GM13976 (cell line): ENCODE data around the gene PHTF1.
"Not testable (repeated sequence)": the region's sequence is repeated elsewhere in the genome, so short reads cannot be mapped to it uniquely, and the experiment has no call there.

Experiments used
- DNase-seq: peaks from one replicate; pipeline ENCODE4 v3.0.0; 2012; ENCODE audit warnings: low spot score
- CTCF ChIP-seq: IDR thresholded peaks from 2 replicates; pipeline ENCODE4 v1.5.1; 2012; ENCODE audit warnings: borderline replicate concordance, mild to moderate bottlenecking; ENCODE audit not compliant: insufficient read depth; ENCODE audit errors: extremely low read depth, missing control alignments, control extremely low read depth
- in situ Hi-C: fragments of 300-500 bp; cut with MboI; formaldehyde crosslinking; loops from one replicate; pipeline ENCODE4 v1.12.0; 2022; ENCODE audit warnings: low sequenced_read_pairs, mixed read lengths, inconsistent platforms; ENCODE audit not compliant: unreplicated experiment

PHTF1 gene

GRCh38 chr1:113734357-113735055, 24.8 kb downstream of the PHTF1 start:
- no peak for DNase-seq
- TF ChIP-seq CTCF: no peak
- in situ Hi-C loops: no loop called here

GRCh38 chr1:113732802-113733201, 26.5 kb downstream of the PHTF1 start:
- DNase-seq: no peak
- in situ Hi-C loops: no loop called here
- TF ChIP-seq CTCF: no peak

GRCh38 chr1:113721010-113721409, 38.3 kb downstream of the PHTF1 start:
- no peak for TF ChIP-seq CTCF
- in situ Hi-C loops: no loop called here
- no peak for DNase-seq

GRCh38 chr1:113718621-113719020, 40.7 kb downstream of the PHTF1 start:
- DNase-seq, in situ Hi-C loops: not testable (repeated sequence)

GRCh38 chr1:113717506-113717905, 41.8 kb downstream of the PHTF1 start:
- DNase-seq, in situ Hi-C loops: not testable (repeated sequence)

- DNase-seq: no peak
- no peak for TF ChIP-seq CTCF
- in situ Hi-C loops: no loop called here
Observed at GRCh38 chr1:113714606-113715269, 44.5 kb downstream of the PHTF1 start.

GRCh38 chr1:113701429-113701828, 57.9 kb downstream of the PHTF1 start:
- DNase-seq: no peak
- no peak for TF ChIP-seq CTCF
- in situ Hi-C loops: no loop called here

GRCh38 chr1:113694910-113695309, 64.4 kb downstream of the PHTF1 start:
- DNase-seq: no peak
- in situ Hi-C loops: no loop called here

More at GRCh38 chr1:113694910-113695309, 64.4 kb downstream of the PHTF1 start:
- TF ChIP-seq CTCF: no peak
